ENCODE measurements around the gene DRAXIN. TPM values are rescaled to one million over a fixed set of nuclear protein-coding genes. Genes with fewer than 3 reads are reported as not detected.

Gene DRAXIN
- polyA plus RNA-seq, 1 donor (not counting 4 experiments of a cell fraction or from before 2014, with no cell fraction given), result not detected

GRCh38 chr1:11761988-11762406, 70.5 kb downstream of the DRAXIN start, which contains the start of gene C1orf167:
Gene C1orf167 (plus strand): TSS chr1:11762193. CDS start chr1:11764401, 2,208 bp downstream.
- DNase-seq (ENCODE audit: low read depth, low spot score), result no peak
- H3K4me2 ChIP-seq (ENCODE audit: control insufficient read depth, extremely low read depth, insufficient read depth, low read depth, low read length), result no peak within 1 kb of the TSS
- H3K9ac ChIP-seq (ENCODE audit: control insufficient read depth, extremely low read depth, insufficient read depth, low read length), result no peak within 1 kb of the TSS
- no peaks in the 10 kb centered on the region for H3K4me1 ChIP-seq (ENCODE audit: control insufficient read depth, extremely low read depth, insufficient read depth, low read length)
- H3K27me3 ChIP-seq (ENCODE audit: control insufficient read depth, extremely low read depth, insufficient read depth, low read length), result peaks cover 9% of the 10 kb centered on the region
- no peaks in the 10 kb centered on the region for H3K9me1 ChIP-seq (ENCODE audit: control insufficient read depth, extremely low read depth, insufficient read depth, low read length)
- H3K79me2 ChIP-seq (ENCODE audit: control insufficient read depth, insufficient read depth, low read length), result no peaks in the 10 kb centered on the region
- no peak within 1 kb of the TSS for H3K4me3 ChIP-seq (ENCODE audit: control insufficient read depth in 2 of 3, extremely low read depth in 1 of 3, insufficient read depth in 2 of 3, low read depth in 1 of 3, low read length in 3 of 3)
- TF ChIP-seq CTCF (optimal IDR thresholded peaks at IDR 0.05 in 1 of 3, IDR thresholded peaks at IDR 0.05 in 1 of 3, conservative IDR thresholded peaks at IDR 0.05 in 1 of 3; ENCODE audit: extremely low read depth in 1 of 3, insufficient read depth in 2 of 3, low read length in 3 of 3) (no peak), EZH2 (IDR thresholded peaks at IDR 0.05; ENCODE audit: low read length) (no peak)
- H2AFZ ChIP-seq (ENCODE audit: control insufficient read depth, low read length), result no peak within 1 kb of the TSS
- H3K9me3 ChIP-seq (ENCODE audit: control insufficient read depth, low read depth, low read length), result no peaks in the 10 kb centered on the region
- no peaks in the 10 kb centered on the region for H4K20me1 ChIP-seq (ENCODE audit: control insufficient read depth, extremely low read depth, insufficient read depth, low read length)
- no peak for FAIRE-seq
- H3K36me3 ChIP-seq (ENCODE audit: control insufficient read depth in 2 of 2, extremely low read depth in 1 of 2, insufficient read depth in 2 of 2, low read length in 2 of 2), result no peaks in the 10 kb centered on the region
- H3K27ac ChIP-seq (ENCODE audit: control insufficient read depth, insufficient read depth, low read length), result no peak within 1 kb of the TSS
- dilution Hi-C loops (cut with MboI; ENCODE audit: extremely low pct_ligation_motif_present, low sequenced_read_pairs), result no loop called here

- H3K36me3 ChIP-seq (ENCODE audit: control insufficient read depth in 2 of 2, extremely low read depth in 1 of 2, insufficient read depth in 2 of 2, low read length in 2 of 2), result no peaks in the 10 kb centered on the region
- no peaks in the 10 kb centered on the region for H4K20me1 ChIP-seq (ENCODE audit: control insufficient read depth, extremely low read depth, insufficient read depth, low read length)
- DNase-seq (ENCODE audit: low read depth, low spot score) (no peak), FAIRE-seq (no peak)
- peaks cover 14% of the 10 kb centered on the region for H3K27me3 ChIP-seq (ENCODE audit: control insufficient read depth, extremely low read depth, insufficient read depth, low read length)
- H3K79me2 ChIP-seq (ENCODE audit: control insufficient read depth, insufficient read depth, low read length), result no peaks in the 10 kb centered on the region
- H3K9ac ChIP-seq (ENCODE audit: control insufficient read depth, extremely low read depth, insufficient read depth, low read length), result no peak overlapping the region
- H3K9me1 ChIP-seq (ENCODE audit: control insufficient read depth, extremely low read depth, insufficient read depth, low read length), result no peaks in the 10 kb centered on the region
- H3K4me2 ChIP-seq (ENCODE audit: control insufficient read depth, extremely low read depth, insufficient read depth, low read depth, low read length), result no peak overlapping the region
- H2AFZ ChIP-seq (ENCODE audit: control insufficient read depth, low read length), result no peak overlapping the region
- no peak overlapping the region for H3K27ac ChIP-seq (ENCODE audit: control insufficient read depth, insufficient read depth, low read length)
- dilution Hi-C loops (cut with MboI; ENCODE audit: extremely low pct_ligation_motif_present, low sequenced_read_pairs), result no loop called here
- H3K4me1 ChIP-seq (ENCODE audit: control insufficient read depth, extremely low read depth, insufficient read depth, low read length), result no peaks in the 10 kb centered on the region
- no peak overlapping the region for H3K4me3 ChIP-seq (ENCODE audit: control insufficient read depth in 2 of 3, extremely low read depth in 1 of 3, insufficient read depth in 2 of 3, low read depth in 1 of 3, low read length in 3 of 3)
- no peaks in the 10 kb centered on the region for H3K9me3 ChIP-seq (ENCODE audit: control insufficient read depth, low read depth, low read length)
- TF ChIP-seq CTCF (optimal IDR thresholded peaks at IDR 0.05 in 1 of 3, IDR thresholded peaks at IDR 0.05 in 1 of 3, conservative IDR thresholded peaks at IDR 0.05 in 1 of 3; ENCODE audit: extremely low read depth in 1 of 3, insufficient read depth in 2 of 3, low read length in 3 of 3) (no peak), EZH2 (IDR thresholded peaks at IDR 0.05; ENCODE audit: low read length) (no peak)
Measured at GRCh38 chr1:11764115-11764514, 72.6 kb downstream of the DRAXIN start.
